Activated CD4-positive, alpha-beta T cell treated with anti-CD3 and anti-CD28 coated beads, Interleukin-2, amount 50 U/mL, for 4 hours (primary cell): ENCODE measurements around the gene MYO7B.

Experiments used
- DNase-seq, 2 experiments: peaks; one replicate each; pipeline ENCODE4 v3.0.0-alpha.2; 2020

Gene MYO7B

GRCh38 chr2:127651971-127652550 is 116.6 kb downstream of the MYO7B start:
- DNase-seq = no peak

GRCh38 chr2:127652786-127653357 is 117.4 kb downstream of the MYO7B start:
- DNase-seq = no peak

GRCh38 chr2:127653421-127654083 is 118.1 kb downstream of the MYO7B start:
- DNase-seq = no peak

- no peak for DNase-seq
Measured at GRCh38 chr2:127654084-127654837, 118.8 kb downstream of the MYO7B start.

GRCh38 chr2:127654838-127655175 is 119.3 kb downstream of the MYO7B start:
- no peak for DNase-seq

GRCh38 chr2:127655209-127656073 is 120.0 kb downstream of the MYO7B start:
- no peak for DNase-seq

- DNase-seq = no peak
Measured at GRCh38 chr2:127656569-127657231, 121.2 kb downstream of the MYO7B start.

- DNase-seq = no peak
Measured at GRCh38 chr2:127657232-127657595, 121.7 kb downstream of the MYO7B start.

GRCh38 chr2:127658146-127658545 is 122.7 kb downstream of the MYO7B start:
- DNase-seq = no peak

GRCh38 chr2:127658641-127659407 is 123.3 kb downstream of the MYO7B start:
- DNase-seq = no peak

GRCh38 chr2:127659408-127660290 is 124.2 kb downstream of the MYO7B start:
- DNase-seq = no peak

GRCh38 chr2:127660291-127660578 is 124.8 kb downstream of the MYO7B start:
- no peak for DNase-seq

GRCh38 chr2:127661072-127661649 is 125.7 kb downstream of the MYO7B start:
- DNase-seq = no peak

- DNase-seq = no peak
Measured at GRCh38 chr2:127661949-127662510, 126.5 kb downstream of the MYO7B start.

GRCh38 chr2:127662937-127663565 is 127.6 kb downstream of the MYO7B start:
- no peak for DNase-seq

- no peak for DNase-seq
Measured at GRCh38 chr2:127663566-127664064, 128.1 kb downstream of the MYO7B start.

GRCh38 chr2:127664065-127664894 is 128.8 kb downstream of the MYO7B start:
- no peak for DNase-seq

- no peak for DNase-seq
Measured at GRCh38 chr2:127664895-127665225, 129.4 kb downstream of the MYO7B start.
